ENCODE measurements around the gene FEZ2.
A peak's percentile ranks its signal among the peaks of the same experiment; 100 is the strongest.
"Not testable (repeated sequence)": the region's sequence is repeated elsewhere in the genome, so short reads cannot be mapped to it uniquely, and the experiment has no call there.

Gene FEZ2, protein sequence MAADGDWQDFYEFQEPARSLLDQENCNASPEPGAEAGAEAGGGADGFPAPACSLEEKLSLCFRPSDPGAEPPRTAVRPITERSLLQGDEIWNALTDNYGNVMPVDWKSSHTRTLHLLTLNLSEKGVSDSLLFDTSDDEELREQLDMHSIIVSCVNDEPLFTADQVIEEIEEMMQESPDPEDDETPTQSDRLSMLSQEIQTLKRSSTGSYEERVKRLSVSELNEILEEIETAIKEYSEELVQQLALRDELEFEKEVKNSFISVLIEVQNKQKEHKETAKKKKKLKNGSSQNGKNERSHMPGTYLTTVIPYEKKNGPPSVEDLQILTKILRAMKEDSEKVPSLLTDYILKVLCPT
- total RNA-seq = 27.7 to 29.8 reads per million in 2 donors

DNA sequence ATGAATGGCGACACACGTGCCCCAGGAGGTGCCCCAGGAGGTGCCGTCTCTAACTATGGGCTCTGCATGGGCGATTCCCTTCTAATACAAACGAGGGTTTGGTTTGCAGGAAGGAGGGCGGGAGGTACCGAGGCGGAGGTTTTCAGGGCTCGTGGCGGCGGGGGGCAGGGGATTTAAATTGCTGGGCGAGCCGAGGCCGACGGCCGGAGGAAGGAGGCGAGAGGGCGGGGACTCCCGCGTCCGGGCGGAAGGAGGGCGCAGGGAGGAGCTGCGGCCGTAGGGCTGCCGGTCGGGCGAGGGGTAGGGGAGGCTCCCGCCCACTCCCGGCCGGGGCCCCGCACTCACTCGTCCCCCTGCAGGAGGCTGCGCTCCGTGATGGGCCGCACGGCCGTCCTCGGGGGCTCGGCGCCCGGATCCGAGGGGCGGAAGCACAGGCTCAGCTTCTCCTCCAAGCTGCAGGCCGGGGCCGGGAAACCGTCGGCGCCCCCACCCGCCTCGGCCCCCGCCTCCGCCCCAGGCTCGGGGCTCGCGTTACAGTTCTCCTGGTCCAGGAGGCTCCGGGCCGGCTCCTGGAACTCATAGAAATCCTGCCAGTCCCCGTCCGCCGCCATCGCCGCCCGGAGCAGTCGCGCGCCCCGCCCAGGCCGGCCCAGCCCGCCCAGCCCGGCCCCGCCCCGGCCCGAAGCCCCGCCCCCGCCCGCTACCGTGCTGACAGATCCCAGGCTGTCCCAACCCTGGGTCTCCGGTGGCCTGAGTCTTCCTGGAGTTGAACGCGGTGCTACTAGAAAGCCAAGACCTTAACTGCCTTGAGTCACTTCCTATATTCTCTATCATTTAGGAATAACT, at the start of gene FEZ2:
FEZ2 (minus strand) TSS at position 637 of the 846 bp plus-strand sequence; CDS start at position 611, 26 bp downstream.
- peak; percentile 44 for DNase-seq

DNA sequence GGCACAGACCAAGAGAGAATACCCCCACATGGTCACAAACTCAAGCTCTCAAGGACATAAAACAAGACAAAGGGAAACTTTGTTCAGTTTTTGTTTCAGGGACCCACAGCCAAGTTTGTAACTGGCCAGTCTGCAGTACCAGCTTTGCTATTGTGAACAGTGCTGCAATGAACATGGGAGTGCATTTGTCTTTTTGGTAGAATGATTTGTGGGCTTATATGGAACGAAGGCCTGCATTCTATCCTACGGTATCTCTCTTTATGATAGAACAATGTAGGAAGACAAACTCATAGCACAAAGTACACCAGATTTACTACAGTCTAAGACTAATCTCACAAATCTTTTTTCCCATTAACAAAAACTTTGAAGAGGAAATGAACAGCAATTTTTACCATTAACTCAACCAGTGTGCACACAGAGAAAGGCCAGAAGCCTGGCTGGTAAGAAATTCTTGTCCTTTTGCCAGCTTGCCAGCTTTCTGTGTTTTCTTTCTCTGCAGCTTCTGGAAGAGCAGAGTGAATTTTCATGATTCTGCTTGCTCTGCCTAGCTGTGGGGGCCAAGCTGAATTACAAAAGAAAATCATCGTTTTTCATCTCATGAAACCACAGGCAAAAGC, 37.1 kb upstream of the FEZ2 start:
- no peak for DNase-seq

DNA sequence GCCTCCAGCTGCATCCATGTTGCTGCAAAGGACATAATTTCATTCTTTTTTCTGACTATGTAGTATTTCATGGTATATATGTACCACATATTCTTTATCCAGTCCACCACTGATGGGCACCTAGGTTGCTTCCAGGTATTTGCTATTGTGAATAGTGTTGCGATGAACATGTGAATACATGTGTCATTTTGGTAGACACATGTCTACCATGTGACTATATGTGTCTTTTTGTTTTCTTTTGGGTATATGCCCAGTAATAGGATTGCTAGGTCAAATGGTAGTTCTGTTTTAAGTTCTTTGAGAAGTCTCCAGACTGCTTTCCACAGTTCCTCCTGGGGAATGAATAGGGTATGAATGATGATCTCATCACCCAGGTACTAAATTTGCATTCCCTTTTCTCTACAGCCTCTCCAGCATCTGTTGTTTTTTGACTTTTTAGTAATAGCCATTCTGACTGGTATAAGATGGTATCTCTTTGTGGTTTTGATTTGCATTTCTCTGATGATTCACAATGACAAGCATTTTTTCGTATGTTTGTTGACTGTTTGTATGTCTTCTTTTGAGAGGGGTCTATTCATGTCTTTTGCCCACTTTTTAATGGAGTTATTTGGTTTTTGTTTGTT, 35.6 kb upstream of the FEZ2 start:
- DNase-seq = no peak

DNA sequence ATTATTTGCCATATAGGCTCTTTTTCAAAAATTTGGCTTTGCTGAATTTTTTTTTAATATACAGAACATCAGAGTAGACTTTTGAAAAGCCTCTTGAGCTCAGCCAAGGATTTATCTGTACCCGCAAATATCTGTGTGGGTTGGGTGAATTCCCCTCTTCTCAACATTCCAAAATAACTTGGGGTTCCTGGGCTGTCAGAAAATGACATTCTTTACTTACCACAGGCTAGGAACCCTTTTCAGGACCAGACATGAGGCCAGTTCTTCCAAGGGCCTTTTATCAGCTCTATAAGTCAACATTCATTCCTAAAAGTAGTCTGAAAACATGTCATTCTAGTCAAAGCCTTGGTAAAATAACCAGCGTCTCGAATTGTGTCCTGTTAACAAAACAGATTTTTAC, 28.8 kb upstream of the FEZ2 start:
- no peak for DNase-seq

DNA sequence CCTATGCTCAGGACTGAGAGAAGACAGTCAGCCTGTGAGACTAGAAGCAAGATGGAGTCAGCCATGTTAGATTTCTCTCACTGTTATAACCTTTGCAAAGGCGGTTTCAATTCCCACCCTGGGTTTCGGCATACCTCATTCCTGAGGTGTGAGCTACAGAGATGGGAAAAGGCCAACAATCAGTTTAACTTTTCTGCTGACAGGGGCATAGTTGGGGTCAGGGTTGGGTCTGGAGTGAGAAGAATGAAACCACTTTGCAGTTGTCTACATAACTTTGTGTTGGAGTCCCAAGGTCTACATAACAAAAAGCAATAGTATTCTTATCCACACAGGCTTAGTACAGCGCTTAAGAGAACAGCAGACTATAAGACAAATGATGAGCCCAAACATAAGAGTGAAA, 28.1 kb upstream of the FEZ2 start:
- DNase-seq = no peak

DNA sequence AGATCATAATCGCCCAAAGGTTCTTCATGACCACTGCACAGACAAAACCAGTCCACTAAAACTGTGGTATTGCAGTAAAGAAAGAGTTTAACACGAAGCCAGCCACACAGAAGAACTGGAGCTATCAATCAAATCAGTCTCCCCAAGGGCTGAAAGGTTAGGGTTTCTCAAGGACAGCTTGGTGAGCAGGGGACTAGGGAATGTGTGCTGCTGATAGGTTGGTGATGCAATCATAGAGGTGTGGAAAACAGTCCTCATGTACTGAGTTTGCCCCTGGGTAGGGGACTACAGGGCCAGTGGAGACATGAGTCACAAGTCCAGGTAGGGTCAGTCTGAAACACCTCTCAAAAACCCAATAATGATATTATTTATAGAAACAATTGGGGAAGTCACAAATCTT, 27.3 kb upstream of the FEZ2 start:
- DNase-seq = no peak

DNA sequence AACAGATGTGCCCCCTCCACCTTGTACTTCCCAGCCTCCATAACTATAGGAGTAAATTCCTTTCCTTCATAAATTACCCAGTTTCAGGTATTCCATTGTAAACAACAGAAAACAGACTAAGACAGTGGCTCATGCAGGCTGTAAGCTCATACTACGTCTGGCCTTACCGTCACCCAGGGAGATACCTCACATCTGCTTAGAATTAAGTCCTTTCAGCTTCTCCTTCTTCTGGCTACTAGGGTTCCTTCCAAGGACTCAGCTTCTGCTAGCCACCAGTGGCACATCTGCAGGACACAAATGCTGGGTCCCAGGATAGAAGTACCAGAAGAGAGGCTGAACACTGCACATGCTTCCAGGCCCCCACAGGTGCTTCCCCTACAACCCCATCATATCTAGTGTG, 22.4 kb upstream of the FEZ2 start:
- DNase-seq = no peak

DNA sequence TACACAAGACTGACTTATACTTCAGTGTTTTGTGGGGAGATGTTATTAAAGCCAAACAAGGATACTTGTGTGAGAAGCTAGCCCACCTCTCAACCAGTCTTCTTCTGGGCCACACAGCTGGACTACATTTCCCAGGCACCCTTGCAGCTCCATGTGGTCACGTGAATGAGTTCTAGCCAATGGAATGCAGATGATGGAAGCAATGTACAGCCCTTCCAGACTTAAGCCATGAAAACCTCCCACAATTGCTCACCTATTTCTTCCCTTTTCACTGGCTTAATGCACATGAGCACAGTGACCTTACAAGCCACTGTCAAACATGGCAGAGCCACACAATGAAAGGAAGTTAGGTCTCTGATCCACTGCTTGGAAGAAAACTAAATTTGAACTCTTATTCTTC, 20.4 kb upstream of the FEZ2 start:
- DNase-seq = no peak

DNA sequence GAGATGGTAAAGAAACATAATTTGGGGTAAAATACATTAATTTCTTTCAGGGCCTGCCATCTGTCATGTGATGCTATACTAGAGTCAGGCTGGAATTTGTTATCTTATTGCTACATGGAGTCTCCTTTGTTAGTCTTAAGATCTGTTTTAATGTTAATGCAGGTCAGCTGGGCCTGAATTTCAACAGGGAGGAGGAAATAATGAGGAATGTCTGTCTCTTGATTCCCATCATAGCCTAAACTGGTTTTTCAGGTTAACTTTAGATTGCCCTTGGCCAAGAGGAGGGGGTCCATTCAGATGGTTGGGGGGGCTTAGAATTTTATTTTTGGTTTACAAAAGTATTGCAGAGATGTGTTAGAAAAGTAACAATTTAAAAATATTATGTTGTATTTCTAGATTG, 19.0 kb upstream of the FEZ2 start:
- DNase-seq = no peak

DNA sequence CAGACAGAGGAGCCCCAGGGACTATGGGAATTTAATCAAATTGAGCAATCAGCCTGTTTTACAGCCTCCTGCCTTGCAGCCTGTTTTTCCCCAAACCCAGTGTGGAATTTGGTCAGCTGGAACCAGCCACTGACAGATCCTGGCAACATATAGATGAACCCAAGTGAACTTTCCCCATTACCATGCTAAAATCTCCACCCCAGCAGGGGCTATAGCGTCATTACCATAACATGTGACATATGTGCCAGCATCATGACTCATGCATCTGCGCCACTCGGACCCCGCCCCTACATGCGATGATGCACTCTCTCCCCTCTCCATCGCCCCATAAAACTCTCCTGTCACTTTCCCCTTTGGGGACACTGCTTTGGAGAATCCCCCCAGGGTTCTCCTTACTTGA, 17.3 kb upstream of the FEZ2 start:
- no peak for DNase-seq

DNA sequence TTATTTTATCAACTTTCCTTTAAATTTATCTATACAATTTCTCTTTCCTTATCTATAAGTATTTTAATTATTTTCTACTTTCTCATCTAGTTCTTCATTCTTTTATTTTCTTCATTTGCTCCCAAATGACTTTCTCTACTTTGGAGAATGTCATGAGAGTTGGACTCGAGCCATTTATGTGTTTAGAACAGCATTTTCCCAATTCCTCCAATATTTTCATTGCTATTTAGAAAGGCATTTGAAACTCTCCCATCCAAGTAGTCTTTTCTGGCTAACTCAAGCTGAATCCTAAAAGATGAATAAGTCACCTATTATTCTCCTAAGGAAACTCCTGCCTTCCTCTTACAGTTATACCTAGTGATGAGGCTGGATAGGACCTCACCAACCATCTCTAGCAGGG, 15.8 kb upstream of the FEZ2 start:
- no peak for DNase-seq

DNA sequence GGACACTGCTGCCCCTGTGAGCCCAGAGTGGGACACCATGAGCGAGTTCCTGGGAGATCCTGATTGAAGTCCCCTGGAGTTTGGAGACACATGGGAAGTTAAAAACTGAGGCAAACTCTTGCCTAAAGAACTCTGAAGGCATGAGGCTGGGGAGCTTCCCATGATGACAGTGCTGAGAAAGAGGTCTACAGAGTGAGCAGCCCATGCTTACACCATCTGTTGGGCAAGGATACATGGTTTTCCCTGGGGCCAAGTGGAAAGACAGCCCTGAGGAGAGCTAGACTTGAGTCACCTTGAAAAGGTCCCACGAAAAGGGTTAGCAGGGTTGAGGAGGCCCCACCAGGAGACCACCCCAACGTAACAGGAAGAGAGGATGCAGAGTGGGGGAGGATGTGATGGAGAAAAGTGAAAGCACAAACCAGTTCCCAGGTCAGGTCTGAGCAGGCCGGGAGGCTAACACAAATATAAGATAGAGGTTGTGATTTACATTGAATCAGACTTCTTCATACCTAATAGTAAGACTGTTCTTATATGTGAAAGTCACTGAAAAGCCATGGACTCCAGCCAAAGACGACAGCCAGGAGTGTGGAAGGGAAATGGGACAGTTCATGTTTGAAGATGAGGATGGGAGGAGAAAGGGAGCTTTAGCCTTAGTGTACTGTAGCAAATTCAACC, 13.5 kb upstream of the FEZ2 start:
- no peak for DNase-seq

DNA sequence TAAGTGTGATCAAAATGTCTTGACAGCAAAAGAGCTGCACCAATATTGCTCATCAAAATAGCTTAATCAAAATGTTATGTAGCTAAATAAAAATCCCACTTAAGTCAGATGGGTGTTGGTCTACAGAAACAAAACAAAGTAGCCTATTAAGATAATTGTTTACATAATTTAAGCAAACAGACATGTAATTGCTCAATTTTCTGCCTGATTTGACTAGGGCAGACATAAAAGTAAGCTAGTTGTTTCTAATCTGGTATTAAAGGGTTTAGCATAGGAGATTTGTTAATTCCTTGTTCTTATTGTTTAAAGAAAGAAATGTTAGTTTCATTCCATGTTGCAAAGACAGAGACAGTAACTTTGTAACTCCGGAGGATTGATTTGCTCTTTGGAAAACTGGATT, 11.5 kb upstream of the FEZ2 start:
- no peak for DNase-seq

DNA sequence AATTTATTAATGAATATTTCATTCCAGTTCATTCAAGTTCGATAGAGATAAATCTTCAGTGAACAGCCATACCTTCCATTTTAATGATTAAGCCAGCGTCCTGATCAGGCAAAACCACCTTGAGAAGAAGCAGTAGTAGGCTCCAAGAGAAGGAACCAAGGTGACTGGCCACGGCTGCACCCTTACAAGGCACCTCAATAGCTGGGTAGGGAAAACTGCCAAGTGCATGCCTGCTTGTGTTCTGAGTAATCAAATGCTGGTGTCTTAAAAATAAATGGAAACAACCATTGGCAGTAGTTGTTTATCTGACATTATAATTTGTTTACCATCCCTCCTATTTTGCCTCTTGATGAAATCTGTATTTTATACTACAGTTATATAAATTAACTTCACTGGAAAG, 10.0 kb upstream of the FEZ2 start:
- no peak for DNase-seq

DNA sequence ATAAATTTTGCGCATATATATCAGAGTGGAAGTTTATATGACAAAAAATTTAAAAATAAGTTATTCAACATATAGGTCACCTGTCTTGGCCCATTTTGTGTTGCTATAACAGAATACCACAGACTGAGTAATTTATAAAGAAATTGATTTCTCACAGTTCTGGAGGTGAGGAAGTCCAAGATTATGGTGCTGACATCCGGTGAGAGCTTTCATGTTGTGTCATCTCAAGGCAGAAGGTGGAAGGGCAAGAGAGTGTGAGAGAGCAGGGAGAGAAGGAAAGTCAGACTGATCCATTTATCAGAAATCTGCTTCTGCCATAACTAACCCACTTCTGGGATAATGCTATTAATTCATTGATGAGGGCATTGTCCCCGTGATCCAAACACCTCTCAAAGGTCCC, 9.0 kb upstream of the FEZ2 start:
- DNase-seq = no peak

DNA sequence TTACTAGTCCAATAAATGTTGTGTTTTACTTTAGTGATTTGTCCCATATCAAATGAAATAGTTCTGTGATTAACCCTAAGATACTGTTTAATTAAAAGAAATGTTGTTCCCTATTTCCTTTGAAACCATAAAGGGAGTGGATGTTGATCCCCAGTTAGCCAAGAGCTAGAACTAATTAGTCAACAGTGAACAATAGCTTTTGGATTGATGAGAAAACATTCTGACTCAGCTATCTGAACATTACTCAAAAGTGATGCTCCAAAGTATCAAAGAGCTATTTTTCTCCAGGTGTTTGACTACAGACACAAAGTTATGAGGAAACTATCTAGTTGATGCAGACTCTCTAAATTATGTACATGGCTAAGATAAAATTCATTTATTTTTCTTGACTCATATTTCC, 7.3 kb upstream of the FEZ2 start:
- DNase-seq = no peak

DNA sequence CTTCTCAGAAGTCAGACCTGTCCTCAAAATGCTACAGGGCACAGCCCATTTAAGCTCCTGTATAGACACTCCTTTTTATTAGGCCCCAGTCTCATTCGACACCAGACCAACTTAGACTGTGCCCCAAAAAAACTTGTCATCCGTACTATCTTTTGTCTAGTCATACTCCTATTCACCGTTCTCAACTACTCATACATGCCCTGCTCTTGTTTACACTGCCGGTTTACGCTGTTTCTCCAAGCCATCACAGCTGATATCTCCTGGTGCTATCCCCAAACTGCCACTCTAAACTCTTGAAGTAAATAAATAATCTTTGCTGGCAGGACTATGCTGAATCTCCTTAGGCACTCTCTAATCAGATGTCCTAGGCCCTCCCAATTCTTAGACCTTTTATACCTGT, 5.7 kb upstream of the FEZ2 start:
- DNase-seq = not testable (repeated sequence)

DNA sequence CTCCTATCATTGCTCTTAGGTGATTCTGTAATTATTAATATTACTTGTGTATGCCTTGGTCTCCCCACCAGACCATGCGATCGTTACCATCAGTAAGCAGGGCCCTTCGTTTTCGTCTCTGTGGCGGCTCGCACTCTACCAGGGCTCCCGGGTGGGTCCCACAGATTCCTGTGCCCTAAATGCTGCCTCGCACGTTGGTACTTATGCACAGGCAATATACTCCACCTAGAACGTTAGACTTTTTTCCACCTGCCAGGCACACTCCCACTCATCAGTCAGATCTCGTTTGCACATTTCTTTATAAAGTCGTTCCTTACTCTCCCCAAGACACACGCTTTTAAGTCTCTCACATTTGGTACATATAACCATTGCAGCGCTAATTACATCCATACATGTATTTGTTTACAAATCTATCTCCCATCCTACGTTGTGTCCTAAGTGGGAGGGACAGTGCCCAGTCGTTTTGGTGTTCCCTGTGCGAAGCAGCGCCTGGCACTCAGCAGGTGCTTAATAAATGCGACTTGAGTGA, 901 bp downstream of the FEZ2 start:
- DNase-seq = no peak

DNA sequence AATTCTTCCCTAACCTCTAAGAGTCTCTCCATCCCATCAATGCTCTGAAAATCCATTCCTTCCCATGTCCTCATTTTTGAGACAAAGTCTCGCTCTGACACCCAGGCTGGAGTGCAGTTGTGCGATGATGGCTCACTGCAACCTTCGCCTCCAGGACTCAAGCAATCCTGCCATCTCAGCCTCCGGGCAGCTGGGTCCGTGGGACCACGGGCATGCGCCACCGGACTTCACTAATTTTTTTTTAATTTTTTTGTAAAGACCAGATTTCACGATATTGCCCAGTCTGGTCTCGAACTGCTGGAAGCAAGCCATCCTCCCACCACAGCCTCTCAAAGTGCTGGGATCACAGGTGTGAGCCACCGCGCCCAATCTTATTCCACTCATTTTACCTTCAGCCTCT, 1.6 kb downstream of the FEZ2 start:
- DNase-seq = no peak

DNA sequence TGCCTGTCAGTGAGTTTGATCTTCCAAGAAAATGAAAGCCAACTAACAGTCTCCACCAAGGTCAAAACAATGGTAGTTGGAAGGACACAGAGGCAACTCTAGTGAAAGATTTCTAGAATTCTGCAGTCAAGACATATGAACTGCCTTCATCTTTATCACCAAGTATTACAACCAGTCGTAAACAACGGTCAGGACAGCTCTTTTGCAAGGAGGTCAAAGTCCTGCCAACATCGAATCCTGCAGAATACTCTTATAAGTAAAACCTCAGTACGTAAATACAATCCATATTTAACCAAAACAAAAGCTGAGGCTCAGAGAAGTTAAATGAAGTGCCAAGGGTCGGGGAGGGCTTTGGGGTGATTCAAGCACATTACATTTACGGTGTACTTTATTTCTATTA, 3.1 kb downstream of the FEZ2 start:
- no peak for DNase-seq

DNA sequence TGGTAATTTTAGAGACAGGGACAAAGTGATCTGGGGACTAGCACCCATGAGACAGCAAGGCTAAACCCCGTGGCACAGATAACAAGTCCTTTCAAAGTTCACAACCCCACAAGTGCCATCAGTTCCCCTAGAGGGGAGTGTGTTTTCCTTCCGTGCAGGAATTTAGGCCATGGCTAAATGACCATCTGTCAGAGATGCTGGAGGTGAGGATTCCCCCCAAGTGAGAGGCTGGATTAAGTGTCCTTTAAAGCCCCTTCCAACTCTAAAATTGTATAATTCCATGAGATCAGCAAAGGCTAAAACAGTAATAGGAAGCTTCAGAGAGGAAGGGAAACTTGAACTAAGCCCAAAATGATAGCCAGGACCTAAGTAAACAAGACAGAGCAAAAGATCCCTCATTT, 8.7 kb downstream of the FEZ2 start:
- DNase-seq = no peak

DNA sequence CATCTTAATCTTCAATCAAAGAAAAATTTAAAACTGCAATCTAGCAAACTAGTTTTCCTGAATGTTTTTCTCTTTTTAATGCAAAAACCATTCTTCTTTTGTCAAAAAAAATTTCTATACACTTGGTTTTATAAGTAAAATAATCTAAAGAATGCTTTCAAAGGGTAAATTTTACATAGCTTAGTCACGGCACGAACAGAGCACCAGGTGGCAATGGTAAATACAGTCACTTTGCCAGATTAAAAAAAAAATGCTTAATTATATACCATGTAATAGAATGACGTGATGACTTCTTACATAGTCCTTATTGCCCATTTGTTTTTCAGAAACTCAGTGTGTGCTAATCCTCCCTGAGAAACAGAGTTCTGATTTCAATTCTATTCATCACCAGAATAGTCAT, 10.4 kb downstream of the FEZ2 start:
- no peak for DNase-seq

DNA sequence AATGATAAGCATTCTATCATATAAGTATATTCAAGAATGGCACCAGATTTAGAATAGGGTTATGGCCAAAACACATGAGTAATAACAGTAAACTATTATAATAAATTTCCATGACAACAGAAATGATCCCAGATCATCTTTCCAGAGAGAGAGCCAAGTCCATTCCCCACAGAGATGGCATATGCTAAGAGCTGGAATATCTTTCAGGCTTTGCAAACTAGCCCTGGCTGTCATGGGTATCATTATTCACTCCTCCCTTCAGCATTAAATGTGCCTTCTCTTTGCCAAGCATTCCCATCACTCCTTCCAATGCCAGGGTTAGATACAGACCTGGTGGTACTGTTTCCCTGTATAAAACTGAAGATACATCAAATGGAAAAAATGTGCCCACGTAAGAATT, 10.9 kb downstream of the FEZ2 start:
- no peak for DNase-seq

All from activated gamma-delta T cell (primary cell).